ENCODE results near the gene SIGLECL1.

GRCh38 chr19:51227966-51228365 lies 22.9 kb upstream of the SIGLECL1 start:
- TF ChIP-seq CTCF (IDR thresholded peaks at IDR 0.05) (no peak), POLR2A (IDR thresholded peaks at IDR 0.05) (no peak)

Data from thyroid gland (tissue), 4 donors.